K562 (cell line): ENCODE data around the gene SLC26A3. TPM values are rescaled to one million over a fixed set of nuclear protein-coding genes. Genes with fewer than 3 reads are reported as not detected.

Source experiments
- ATF3 ChIP-seq, 2 experiments: fragments of 450-650 bp in 1 of 2; sonication (generic) in 1 of 2; formaldehyde crosslinking in 1 of 2; IDR thresholded peaks in 1 of 2; conservative IDR thresholded peaks in 1 of 2; 2 replicates each; pipeline versions ENCODE4 v1.6.1 to v1.8.1; 2016 to 2023; ENCODE audit warnings: mild to moderate bottlenecking in 2 of 2, moderate library complexity in 2 of 2, inconsistent platforms in 1 of 2, missing genetic modification reagents in 1 of 2
- CREM ChIP-seq: IDR thresholded peaks from 2 replicates; pipeline ENCODE4 v1.6.1; 2014; ENCODE audit warnings: antibody characterized with exemption, low read depth
- FOS ChIP-seq: IDR thresholded peaks from 3 replicates; pipeline ENCODE4 v1.6.1; 2011; ENCODE audit not compliant: insufficient read length; ENCODE audit errors: extremely low read depth
- HMGXB4 ChIP-seq: sonication (generic); formaldehyde crosslinking; IDR thresholded peaks from 2 replicates; pipeline ENCODE4 v1.8.1; 2023; ENCODE audit warnings: mild to moderate bottlenecking, missing genetic modification reagents
- NFRKB ChIP-seq: fragments of 450-650 bp; IDR thresholded peaks from 2 replicates; pipeline ENCODE4 v1.6.1; 2016; ENCODE audit warnings: low read depth
- NR2C2 ChIP-seq, 2 experiments: fragments of 200-800 bp in 1 of 2; sonication (Bioruptor generic) in 1 of 2; sonication (generic) in 1 of 2; formaldehyde crosslinking in 1 of 2; IDR thresholded peaks; 2 replicates each; pipeline versions ENCODE4 v1.6.1 to v1.8.0; 2016 to 2022; ENCODE audit warnings: mild to moderate bottlenecking in 1 of 2, missing compliant biosample characterization in 1 of 2, missing genetic modification characterization in 1 of 2, missing genetic modification reagents in 1 of 2
- SMAD1 ChIP-seq: fragments of 150-350 bp; IDR thresholded peaks from 2 replicates; pipeline ENCODE4 v1.6.1; 2014; ENCODE audit warnings: low read length, low read depth; ENCODE audit not compliant: partially characterized antibody
- SMAD3 ChIP-seq: fragments of 450-650 bp; formaldehyde crosslinking; conservative IDR thresholded peaks from 2 replicates; pipeline ENCODE4 v1.4.0; 2020; ENCODE audit warnings: mild to moderate bottlenecking
- TCF3 ChIP-seq: sonication (generic); formaldehyde crosslinking; IDR thresholded peaks from 2 replicates; pipeline ENCODE4 v1.4.0; 2020; ENCODE audit warnings: mild to moderate bottlenecking, missing genetic modification reagents
- ZNF12 ChIP-seq: sonication (generic); formaldehyde crosslinking; IDR thresholded peaks from 2 replicates; pipeline ENCODE4 v1.4.0; 2020; ENCODE audit warnings: mild to moderate bottlenecking, missing genetic modification reagents
- ZNF316 ChIP-seq: fragments of 450-650 bp; IDR thresholded peaks from 2 replicates; pipeline ENCODE4 v1.6.1; 2016
- ZNF347 ChIP-seq: fragments of 450-650 bp; formaldehyde crosslinking; IDR thresholded peaks from 2 replicates; pipeline ENCODE4 v1.4.0; 2020; ENCODE audit warnings: low read depth, mild to moderate bottlenecking, moderate library complexity
- polyA plus RNA-seq, 8 experiments: library from polyadenylated mRNA; depleted of rRNA in 4 of 8; stranded (reverse) in 5 of 8; unstranded in 3 of 8; fragments of >200 nt; fragmentation: Nextera tagmentation in 2 of 8; fragmentation: Illumina TruSeq in 1 of 8; extraction: Ambion mirVana in 2 of 8; extraction: Trizol in 1 of 8; gene quantifications; 2 replicates each; pipeline versions ENCODE4 v1.2.1 to v1.2.3, GENCODE V29; 2011 to 2014; ENCODE audit warnings: inconsistent platforms in 1 of 8, missing spikeins in 1 of 8
- total RNA-seq, 7 experiments: library from RNA; depleted of rRNA in 6 of 7; stranded (reverse); fragments of >200 nt in 6 of 7; fragmentation: Illumina TruSeq in 2 of 7; extraction: Trizol in 2 of 7; gene quantifications; 2 replicates each; pipeline versions ENCODE4 v1.2.1 to v1.2.3, GENCODE V29; 2011 to 2021; ENCODE audit warnings: low replicate concordance in 1 of 7
- TF ChIP-seq, protein P1 (sequence below): sonication (generic); formaldehyde crosslinking; IDR thresholded peaks from 2 replicates; pipeline ENCODE4 v1.8.1; 2023; ENCODE audit warnings: missing genetic modification reagents, mild to moderate bottlenecking, borderline replicate concordance
- TF ChIP-seq, protein P2 (sequence below): fragments of 450-650 bp; conservative IDR thresholded peaks from 2 replicates; pipeline ENCODE4 v1.6.1; 2016; ENCODE audit warnings: missing genetic modification characterization, low read depth, mild to moderate bottlenecking, missing compliant biosample characterization, moderate library complexity
- TF ChIP-seq, protein P3 (sequence below): fragments of 450-650 bp; IDR thresholded peaks from 2 replicates; pipeline ENCODE4 v1.6.1; 2016

Gene SLC26A3
- total and polyA plus RNA-seq, 9 of the 15 experiments (the other 6 are each of a cell fraction or from before 2014, with no cell fraction given), result 0.86 TPM; not detected in 8

GRCh38 chr7:107836237-107837144 is 33.5 kb upstream of the SLC26A3 start (continued):
- TF ChIP-seq, protein P1, sequence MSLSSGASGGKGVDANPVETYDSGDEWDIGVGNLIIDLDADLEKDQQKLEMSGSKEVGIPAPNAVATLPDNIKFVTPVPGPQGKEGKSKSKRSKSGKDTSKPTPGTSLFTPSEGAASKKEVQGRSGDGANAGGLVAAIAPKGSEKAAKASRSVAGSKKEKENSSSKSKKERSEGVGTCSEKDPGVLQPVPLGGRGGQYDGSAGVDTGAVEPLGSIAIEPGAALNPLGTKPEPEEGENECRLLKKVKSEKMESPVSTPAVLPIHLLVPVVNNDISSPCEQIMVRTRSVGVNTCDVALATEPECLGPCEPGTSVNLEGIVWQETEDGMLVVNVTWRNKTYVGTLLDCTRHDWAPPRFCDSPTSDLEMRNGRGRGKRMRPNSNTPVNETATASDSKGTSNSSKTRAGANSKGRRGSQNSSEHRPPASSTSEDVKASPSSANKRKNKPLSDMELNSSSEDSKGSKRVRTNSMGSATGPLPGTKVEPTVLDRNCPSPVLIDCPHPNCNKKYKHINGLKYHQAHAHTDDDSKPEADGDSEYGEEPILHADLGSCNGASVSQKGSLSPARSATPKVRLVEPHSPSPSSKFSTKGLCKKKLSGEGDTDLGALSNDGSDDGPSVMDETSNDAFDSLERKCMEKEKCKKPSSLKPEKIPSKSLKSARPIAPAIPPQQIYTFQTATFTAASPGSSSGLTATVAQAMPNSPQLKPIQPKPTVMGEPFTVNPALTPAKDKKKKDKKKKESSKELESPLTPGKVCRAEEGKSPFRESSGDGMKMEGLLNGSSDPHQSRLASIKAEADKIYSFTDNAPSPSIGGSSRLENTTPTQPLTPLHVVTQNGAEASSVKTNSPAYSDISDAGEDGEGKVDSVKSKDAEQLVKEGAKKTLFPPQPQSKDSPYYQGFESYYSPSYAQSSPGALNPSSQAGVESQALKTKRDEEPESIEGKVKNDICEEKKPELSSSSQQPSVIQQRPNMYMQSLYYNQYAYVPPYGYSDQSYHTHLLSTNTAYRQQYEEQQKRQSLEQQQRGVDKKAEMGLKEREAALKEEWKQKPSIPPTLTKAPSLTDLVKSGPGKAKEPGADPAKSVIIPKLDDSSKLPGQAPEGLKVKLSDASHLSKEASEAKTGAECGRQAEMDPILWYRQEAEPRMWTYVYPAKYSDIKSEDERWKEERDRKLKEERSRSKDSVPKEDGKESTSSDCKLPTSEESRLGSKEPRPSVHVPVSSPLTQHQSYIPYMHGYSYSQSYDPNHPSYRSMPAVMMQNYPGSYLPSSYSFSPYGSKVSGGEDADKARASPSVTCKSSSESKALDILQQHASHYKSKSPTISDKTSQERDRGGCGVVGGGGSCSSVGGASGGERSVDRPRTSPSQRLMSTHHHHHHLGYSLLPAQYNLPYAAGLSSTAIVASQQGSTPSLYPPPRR, result peak; percentile 91; the same call in 1 of the 2 replicates
- TF ChIP-seq NR2C2 (CRISPR knock-in tag; IDR thresholded peaks at IDR 0.05) (no peak), NR2C2 (tag; IDR thresholded peaks at IDR 0.05) (peak; percentile 76), FOS (peak; percentile 72), SMAD3 (CRISPR knock-in tag) (peak; percentile 95), NFRKB (no peak), ZNF12 (peak; percentile 45; the same call in 1 of the 2 replicates), HMGXB4 (CRISPR knock-in tag) (no peak), ZNF347 (CRISPR knock-in tag) (no peak), TCF3 (CRISPR knock-in tag) (peak; percentile 99), SMAD1 (peak; percentile 96), ATF3 (IDR thresholded peaks at IDR 0.05) (peak; percentile 96), ATF3 (CRISPR knock-in tag; conservative IDR thresholded peaks at IDR 0.05) (peak; percentile 96), ZNF316 (peak; percentile 55), CREM (peak; percentile 90)
- TF ChIP-seq, protein P2, sequence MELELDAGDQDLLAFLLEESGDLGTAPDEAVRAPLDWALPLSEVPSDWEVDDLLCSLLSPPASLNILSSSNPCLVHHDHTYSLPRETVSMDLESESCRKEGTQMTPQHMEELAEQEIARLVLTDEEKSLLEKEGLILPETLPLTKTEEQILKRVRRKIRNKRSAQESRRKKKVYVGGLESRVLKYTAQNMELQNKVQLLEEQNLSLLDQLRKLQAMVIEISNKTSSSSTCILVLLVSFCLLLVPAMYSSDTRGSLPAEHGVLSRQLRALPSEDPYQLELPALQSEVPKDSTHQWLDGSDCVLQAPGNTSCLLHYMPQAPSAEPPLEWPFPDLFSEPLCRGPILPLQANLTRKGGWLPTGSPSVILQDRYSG (tag), result peak; percentile 75; the same call in 1 of the 2 replicates
- TF ChIP-seq, protein P3, sequence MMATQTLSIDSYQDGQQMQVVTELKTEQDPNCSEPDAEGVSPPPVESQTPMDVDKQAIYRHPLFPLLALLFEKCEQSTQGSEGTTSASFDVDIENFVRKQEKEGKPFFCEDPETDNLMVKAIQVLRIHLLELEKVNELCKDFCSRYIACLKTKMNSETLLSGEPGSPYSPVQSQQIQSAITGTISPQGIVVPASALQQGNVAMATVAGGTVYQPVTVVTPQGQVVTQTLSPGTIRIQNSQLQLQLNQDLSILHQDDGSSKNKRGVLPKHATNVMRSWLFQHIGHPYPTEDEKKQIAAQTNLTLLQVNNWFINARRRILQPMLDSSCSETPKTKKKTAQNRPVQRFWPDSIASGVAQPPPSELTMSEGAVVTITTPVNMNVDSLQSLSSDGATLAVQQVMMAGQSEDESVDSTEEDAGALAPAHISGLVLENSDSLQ, result peak; percentile 91
